ENCODE data around the gene FBXO33. TPM values are rescaled to one million over a fixed set of nuclear protein-coding genes. Genes with fewer than 3 reads are reported as not detected.

FBXO33 gene
- total RNA-seq, 2 experiments from 2014 or later: 18.7 to 19.0 TPM

GRCh38 chr14:39351708-39352107 is 80.5 kb downstream of the FBXO33 start:
- no peak for DNase-seq
- Mint-ChIP-seq H3K27me3 (no peaks in the 10 kb centered on the region), H3K4me1 (peaks cover 6% of the 10 kb centered on the region), H3K9me3 (peaks cover 9% of the 10 kb centered on the region), H3K4me3 (no peak overlapping the region), H3K27ac (no peak overlapping the region), H3K36me3 (peaks cover 53% of the 10 kb centered on the region)
- POLR2A ChIA-PET: no interaction called here
- no peak for ATAC-seq (ENCODE audit: low read depth)

- Mint-ChIP-seq H3K4me1 (peaks cover 9% of the 10 kb centered on the region), H3K27ac (no peak overlapping the region), H3K4me3 (no peak overlapping the region), H3K27me3 (no peaks in the 10 kb centered on the region), H3K36me3 (peaks cover 49% of the 10 kb centered on the region), H3K9me3 (peaks cover 9% of the 10 kb centered on the region)
- DNase-seq (no peak), ATAC-seq (ENCODE audit: low read depth) (no peak)
- POLR2A ChIA-PET: interaction anchor here (0.7 kb wide), 1 partner anchor 119 kb away, joined by 3 read pairs; no protein-coding TSS in a partner anchor
Measured at GRCh38 chr14:39350866-39351265, 81.4 kb downstream of the FBXO33 start.

Other genes starting within 250 kb of the FBXO33 start
- gene MIA2, start 198.5 kb downstream of the FBXO33 start, total RNA-seq: 10 to 100 TPM; 23.2 to 24.4 TPM

Data from activated naive CD8-positive, alpha-beta T cell treated with anti-CD3 and anti-CD28 coated beads, Interleukin-2, amount 10 ng/mL, durations not matched to agents 7 days and 5 days (primary cell).